Embryonic facial prominence (tissue), 1 donor: ENCODE measurements around the gene BICDL2.
A peak's percentile ranks its signal among the peaks of the same experiment; 100 is the strongest.

Source experiments
- DNase-seq: peaks from one replicate; pipeline ENCODE4 v3.0.0-alpha.2; 2016; ENCODE audit errors: extremely low spot score

Gene BICDL2

DNA sequence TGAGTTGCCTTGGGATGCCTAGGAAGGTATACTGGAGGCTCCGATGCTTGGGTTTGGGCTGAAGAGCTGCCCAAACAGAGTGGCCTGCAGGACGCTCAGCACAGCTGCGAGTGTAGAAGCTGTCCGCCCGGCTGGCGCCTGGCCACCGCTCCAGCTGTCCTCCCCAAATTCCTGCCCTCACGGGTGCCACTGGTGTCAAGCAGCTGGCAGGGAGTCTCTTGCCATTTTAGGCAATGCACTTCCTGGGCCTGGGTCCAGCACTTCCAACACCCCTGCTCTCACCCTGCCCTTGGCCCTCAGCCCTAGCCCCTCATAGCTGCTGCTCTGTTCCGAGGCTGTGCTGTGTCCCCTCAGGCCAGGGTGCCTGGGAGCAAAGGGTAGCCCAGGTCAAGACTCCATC is 51.3 kb downstream of the BICDL2 start:
- DNase-seq, result no peak

DNA sequence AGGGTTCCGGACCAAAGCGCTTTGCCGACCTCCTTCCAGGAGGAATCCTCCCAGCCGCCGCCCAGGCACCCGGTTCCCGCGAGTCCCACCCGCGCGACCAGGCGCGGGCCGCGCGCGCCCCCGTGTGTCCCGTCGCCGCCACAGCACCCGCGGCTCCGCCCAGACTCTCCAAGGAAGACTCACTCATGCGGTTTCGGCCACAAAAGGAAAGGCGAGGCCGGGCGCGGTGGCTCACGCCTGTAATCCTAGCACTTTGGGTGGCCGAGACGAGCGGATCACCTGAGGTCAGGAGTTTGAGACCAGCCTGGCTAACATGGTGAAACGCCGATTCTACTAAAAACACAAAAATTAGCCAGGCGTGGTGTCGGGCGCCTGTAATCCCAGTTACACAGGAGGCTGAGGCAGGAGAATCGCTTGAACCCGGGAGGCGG is 53.0 kb downstream of the BICDL2 start:
- DNase-seq, result peak; percentile 32

DNA sequence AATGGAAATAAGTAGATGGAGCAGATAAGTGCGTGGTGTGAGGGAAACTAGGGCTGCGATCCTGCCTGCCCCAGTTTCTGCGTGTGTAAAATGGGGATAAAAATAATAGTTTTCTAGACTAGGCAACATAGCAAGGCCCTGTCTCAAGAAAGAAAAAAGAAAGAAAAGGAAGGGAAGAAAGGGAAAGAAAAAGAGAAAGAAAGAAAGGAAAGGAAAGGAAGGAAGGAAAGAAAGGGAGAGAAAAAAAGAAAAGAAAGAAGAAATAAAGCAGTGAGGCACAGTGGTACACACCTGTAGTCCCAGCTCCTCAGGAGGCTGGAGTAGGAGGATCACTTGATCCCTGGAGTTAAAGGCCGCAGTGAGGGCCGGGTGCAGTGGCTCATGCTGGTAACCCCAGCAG is 54.3 kb downstream of the BICDL2 start:
- no peak for DNase-seq

DNA sequence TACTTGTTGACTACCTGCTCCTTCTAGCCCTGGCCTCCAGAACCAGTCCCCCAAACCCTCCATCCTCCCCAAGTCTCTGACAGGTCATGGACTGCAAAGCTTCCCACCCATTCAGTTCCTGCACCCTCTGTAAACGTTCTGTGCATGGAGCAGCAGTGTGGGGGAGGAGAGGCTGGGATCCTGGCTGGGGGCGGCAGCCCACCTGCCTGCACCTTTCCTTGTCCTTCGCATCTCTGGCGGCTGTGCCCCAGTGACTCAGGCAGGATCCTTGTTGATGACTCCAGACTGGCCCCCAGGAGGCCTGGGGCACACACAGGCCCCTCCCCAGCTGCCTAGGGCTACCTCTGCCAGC is 54.9 kb downstream of the BICDL2 start:
- DNase-seq, result no peak

DNA sequence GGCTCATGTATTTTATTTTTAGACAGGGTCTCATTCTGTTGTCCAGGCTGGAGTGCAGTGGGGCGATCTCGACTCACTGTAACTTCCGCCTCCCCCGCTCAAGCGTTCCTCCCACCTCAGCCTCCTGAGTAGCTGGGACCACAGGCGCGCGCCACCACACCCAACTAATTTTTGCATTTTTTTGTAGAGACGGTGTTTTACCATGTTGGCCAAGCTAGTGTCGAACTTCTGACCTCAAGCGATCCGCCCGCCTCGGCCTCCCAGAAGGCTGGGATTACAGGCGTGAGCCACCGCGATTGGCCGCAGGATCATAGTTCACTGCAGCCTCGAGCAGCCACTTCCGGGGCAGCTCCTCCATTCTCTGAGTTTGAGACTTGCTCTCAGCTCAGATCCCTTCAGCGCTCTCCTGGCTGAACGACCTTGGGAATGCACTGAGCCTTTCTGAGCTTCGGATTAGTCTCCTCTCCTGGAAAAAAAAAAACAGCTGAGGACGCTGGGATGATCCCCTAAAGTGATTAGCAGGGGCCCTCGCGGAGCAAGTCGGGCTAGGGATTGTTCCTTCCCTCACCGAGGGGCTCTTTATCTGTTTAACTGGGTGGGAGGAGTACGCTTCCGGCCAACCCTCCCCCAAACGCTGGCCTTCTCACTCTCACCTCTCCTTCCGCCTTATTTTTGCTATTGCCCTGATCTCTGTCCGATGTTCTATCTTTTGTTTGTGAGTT is 55.4 kb downstream of the BICDL2 start:
- no peak for DNase-seq

DNA sequence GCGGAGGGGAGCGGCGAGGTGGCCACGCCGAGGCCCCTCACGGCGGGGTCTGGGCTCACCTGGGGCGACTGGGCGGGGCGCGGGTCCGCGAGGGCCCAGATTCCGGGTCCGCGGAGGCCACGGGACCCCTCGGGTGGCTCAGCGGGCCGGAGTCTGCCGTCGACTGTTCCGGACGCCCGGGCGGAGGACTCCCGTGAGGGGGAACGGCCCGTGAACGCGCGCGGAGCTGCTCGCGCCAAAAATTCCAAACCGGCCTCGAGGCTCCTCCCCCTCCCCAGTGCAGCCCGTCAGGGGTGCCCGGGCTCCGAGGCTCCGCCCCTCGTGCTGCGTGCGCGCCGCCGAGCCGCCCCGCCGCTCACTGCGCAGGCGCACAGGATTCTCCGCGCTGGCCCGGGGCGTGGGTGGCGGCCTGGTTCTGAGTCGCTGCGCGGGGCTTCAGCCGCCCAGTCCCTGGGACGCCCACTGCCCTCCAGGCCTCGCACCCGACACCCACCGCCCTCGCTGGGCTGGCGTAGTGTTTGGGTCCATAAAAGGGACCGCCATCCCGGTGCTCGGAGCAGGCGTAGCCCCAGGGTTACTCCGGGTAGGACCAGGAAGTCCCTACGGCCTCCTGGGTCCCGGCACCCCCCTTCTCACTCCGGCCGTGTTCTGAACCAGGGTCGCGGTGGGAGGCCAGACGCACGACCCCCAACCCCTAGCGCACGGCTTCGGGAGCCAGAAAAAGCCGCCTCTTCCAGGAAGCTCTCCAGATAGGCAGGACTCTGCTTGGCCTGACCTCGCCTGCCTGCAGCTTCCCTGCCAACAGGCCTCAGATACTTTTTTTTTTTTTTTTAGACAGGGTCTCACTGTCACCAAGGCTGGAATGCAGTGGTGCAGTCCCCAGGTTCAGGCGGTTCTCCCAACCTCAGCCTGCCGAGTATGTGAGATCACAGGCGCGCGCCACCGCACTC is 56.2 kb downstream of the BICDL2 start, which contains the start of gene PKMYT1:
Gene PKMYT1, minus strand, starts transcription at position 220 of the 950 bp plus-strand sequence. CDS start 789 bp downstream, outside the sequence.
- peak; percentile 77 for DNase-seq

DNA sequence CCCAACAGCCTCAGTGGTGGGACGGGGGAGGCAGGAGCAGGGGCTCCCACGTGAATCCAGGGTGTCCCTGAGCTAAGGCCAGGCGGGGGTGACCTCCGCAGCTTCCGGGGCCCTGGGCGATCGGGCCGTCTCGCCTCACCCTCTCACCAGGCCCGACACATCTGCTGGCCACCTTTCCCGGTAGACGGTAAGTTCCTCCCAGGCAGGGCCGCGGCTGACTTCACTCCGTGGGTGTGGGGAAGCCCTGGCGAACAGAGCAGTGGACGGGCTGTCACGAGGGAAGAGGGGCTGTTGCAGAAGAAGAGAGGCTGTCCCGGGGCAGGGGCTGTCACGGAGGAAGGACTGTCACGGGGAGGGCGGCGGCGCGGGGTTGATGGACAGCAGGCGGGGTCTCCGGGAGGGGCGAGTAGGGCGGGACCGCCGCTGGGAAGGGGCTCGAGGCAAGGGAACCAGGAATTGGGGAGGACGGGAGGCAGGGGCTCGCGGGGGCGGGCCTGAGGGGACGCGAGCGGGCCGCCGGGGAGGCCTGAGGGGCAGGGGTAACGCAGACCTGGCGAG is 57.0 kb downstream of the BICDL2 start:
- DNase-seq, result no peak
